CD4-positive, alpha-beta T cell treated with Interleukin-21 for 1 hour (primary cell): ENCODE measurements around the gene ZFR2.
"Not testable (repeated sequence)": the region's sequence is repeated elsewhere in the genome, so short reads cannot be mapped to it uniquely, and the experiment has no call there.

Experiments used
- DNase-seq: peaks from one replicate; pipeline ENCODE4 v3.0.0-alpha.2; 2020

Gene ZFR2

GRCh38 chr19:3868770-3869456, at the start of gene ZFR2:
Gene ZFR2, minus strand, starts transcription at chr19:3869038. Its CDS starts 21 bp downstream, at chr19:3869017.
- DNase-seq = peak; percentile 26

GRCh38 chr19:3916033-3916432, 47.2 kb upstream of the ZFR2 start:
- DNase-seq = no peak

GRCh38 chr19:3914199-3914598, 45.4 kb upstream of the ZFR2 start:
- no peak for DNase-seq

DNA sequence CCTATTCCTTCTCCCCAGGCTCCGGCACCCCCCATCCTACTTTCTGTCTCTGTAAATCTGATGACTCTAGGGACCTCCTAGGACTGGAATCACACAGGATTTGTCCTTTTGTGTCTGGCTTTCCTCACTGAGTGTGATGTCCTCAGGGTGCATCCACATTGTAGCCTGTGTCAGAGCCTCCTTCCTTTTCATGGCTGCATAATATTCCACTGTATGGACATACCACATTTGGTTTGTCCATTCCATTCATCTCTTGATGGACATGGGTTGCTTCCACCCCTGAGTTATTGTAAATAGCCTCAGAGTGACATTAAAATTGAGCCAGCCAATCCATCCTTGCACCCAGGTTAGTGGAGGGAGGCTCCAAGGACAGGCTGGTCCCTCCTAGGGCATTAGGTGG, 41.3 kb upstream of the ZFR2 start:
- DNase-seq = no peak

GRCh38 chr19:3908266-3909054, 39.6 kb upstream of the ZFR2 start:
- no peak for DNase-seq

DNA sequence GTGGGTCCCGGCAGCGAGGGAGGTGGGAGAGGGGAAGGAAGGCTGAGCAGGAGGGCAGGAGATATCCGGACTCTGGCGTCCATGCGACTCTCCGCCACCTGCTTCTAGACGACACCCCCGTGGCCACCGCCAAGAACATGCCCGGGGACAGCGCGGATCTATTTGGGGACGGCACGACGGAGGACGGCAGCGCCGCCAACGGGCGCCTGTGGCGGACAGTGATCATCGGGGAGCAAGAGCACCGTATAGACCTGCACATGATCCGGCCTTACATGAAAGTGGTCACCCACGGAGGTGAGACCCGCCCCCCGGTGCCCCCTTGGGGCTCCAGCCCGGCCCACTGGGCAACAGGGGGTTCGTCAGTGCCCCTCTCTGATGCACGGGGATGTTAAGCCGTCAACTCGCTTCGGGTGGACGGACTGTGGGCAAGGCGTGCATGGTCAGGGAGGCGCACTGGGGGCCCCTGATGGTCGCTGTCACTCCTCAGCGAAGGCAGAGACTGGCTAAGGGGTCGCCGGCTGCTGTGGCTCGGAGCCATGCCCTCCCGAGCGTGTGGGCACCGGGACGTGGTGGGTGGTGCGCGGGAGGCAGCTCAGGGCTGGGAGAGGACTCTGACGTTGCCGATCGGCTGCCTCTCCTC, 38.9 kb upstream of the ZFR2 start:
- DNase-seq = no peak

DNA sequence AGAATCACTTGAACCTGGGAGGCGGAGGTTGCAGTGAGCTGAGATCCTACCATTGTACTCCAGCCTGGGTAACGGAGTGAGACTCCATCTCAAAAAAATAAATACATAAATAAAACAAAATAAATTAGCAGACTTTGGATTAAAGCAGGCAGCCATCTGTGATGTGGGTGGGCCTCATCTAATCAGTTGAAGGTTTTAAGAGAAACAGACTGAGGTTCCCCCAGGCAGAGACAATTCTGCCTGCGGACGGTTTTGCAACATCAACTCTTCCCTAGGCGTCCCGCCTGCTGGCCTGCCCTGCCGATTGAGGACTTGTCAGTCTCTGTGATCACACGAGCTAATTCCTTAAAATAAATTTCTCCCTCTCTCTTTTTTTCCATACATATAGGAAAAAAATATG, 35.4 kb upstream of the ZFR2 start:
- DNase-seq = no peak

DNA sequence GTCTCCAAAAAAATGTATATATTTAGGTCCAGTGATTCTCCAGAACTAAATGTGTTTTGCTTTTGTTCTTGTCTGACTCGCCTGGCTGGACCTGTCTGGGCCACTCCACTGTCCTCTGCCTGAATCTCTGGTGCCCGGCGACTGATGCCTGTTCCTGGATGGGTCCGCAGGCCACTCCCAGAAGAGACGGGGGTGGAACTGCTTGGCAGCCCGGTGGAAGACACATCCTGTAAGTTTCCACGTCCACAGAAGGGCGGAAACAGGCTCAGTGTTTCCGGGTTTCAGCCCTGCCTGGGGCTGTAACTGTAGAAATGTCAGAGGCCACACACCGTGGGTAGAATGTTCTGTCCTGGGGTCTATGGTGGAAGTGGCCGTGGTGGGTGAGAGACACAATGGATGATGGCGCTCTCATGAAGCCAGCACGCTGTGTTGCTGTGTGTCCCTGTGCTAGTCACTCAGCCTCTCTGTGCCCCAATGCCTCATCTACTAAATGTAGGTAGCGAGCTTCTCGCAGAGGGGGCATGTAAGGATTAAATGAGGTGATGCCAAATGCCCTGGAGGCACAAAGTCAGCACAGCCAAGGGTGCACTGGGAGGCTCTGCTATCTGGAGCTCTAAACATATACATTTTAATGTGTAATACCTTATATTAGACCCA, 33.6 kb upstream of the ZFR2 start:
- DNase-seq = no peak

DNA sequence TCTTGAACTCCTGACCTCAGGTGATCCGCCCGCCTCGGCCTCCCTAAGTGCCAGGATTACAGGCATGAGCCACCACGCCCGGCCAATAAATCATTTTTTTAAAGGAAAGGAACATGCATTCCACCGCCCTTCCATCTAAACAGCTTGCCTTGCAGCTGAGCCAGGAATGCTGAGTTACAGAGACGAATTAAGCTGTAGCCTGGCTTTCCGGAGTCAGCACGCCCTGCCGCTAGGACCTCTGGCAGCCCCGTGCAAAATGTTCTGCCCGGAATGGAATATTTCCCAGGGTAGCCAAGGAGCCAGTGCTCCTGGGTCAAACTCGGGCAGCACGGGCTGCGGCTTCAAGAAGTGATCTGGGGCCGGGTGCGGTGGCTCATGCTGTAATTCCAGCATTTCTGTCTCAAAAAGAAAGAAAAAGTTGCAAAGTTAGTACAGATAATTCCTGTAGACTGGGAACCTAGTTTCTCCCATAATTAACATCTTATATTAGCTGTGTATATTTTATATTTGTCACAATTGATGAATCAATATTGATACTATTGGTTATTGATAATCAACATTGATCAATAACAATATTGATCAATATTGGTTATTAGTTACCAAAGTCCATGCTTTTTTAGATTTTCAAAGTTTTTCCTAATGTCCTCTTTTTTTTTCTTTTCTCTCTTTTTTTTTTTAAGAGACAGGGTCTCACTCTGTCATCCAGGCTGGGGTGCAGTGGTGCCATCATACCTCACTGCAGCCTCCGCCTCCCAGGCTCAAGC, 30.9 kb upstream of the ZFR2 start:
- no peak for DNase-seq

- DNase-seq = no peak
Measured at GRCh38 chr19:3898426-3898825, 29.6 kb upstream of the ZFR2 start.

DNA sequence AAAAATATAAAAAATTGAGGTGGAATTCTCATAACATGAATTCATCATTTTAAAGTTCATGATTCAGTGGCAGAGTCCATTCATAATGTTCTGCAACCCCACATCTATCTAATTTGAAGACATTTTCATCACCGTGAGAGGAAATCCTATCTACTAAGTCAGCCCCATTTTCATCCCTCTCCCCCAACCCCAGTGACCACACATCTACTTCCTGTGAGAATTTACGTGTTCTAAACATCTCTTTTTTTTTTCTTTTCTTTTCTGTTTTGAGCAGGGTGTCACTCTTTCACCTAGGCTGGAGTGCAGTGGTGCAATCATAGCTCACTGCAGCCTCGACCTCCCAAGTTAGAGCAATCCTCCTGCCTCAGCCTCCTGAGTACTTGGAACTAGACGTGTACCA, 29.1 kb upstream of the ZFR2 start:
- peak; percentile 2 for DNase-seq

DNA sequence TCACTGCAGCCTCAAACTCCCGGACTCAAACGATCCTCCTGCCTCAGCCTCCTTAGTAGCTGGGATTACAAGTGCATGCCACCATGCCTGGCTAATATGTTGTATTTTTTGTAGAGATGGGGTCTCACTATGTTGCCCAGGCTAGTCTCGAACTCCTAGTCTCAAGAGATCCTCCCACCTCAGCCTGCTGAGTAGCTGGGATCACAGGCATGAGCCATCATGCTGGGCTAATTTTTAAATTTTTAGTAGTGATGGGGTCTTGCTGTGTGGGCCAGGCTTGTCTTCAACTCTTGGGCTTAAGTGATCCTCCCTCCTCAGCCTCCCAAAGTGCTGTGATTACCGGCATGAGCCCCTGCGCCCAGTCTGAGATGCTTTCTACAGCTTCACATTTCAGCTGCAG, 26.9 kb upstream of the ZFR2 start:
- no peak for DNase-seq

DNA sequence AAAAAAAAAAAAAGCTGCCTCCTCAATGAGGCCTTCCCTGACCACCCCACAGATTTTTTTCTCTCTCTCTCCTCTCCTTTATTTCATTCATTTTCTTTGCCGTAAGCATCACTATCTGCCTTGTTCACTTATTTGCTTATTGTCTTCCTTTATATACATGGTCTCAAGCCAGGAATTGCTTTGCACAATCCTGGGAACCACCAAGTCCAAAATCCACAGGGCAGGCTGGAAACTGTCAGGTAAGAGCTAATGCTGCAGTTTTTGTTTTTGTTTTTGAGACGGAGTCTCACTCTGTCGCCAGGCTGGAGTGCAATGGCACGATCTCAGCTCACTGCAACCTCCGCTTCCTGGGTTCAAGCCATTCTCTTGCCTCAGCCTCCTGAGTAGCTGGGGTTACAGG, 26.1 kb upstream of the ZFR2 start:
- not testable (repeated sequence) for DNase-seq

DNA sequence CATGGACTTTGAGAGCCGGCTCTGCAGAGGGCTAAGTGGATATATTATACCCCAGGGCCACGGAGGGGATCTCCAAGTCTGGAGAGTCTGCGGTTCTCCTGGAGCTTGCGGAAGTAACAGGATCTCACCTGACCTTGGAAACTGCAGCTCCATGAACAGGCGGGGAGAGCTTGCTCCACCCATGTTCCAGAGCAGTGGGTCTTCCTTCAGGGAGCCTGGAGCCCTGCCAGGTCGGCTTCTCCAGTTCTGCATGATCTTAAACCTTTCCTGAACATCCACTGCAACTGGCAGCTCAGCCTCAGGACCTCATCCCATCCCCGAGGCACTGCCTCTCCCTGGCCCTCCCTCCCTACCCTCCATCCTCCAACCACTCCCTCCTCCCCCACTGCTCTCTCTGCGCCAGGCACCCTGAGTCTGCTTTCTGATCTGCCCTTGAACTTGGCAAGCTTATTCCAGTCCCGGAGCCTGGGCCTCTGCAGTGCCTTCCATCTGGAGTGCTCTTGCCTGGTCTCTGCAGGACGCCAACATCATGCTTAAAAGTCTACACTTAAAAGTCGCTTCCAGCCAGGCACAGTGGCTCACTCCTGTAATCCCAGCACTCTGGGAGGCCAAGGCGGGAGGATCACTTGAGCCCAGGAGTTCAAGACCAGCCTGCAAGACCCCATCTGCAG, 24.8 kb upstream of the ZFR2 start:
- no peak for DNase-seq

DNA sequence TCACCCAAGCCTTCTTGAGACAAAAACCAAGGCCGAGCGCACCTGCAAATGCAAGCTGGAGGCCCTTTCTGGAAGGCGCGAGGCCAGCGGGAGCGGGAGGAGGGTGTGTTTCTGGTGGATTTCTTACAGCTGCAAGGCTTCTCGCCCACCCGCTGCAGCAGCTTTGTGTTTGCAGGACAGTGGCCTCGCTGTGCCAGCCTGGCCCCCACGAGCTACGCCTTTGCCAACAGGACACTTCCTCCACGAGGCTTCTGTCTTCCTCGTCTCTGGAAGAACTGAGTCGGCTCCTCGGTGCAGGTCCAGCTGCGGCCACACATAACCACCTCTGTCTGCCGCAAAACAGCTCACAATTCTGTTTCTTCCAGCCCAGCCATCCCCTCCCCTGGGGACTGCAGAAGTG, 21.8 kb upstream of the ZFR2 start:
- no peak for DNase-seq

GRCh38 chr19:3882041-3882384, 13.2 kb upstream of the ZFR2 start:
- no peak for DNase-seq

DNA sequence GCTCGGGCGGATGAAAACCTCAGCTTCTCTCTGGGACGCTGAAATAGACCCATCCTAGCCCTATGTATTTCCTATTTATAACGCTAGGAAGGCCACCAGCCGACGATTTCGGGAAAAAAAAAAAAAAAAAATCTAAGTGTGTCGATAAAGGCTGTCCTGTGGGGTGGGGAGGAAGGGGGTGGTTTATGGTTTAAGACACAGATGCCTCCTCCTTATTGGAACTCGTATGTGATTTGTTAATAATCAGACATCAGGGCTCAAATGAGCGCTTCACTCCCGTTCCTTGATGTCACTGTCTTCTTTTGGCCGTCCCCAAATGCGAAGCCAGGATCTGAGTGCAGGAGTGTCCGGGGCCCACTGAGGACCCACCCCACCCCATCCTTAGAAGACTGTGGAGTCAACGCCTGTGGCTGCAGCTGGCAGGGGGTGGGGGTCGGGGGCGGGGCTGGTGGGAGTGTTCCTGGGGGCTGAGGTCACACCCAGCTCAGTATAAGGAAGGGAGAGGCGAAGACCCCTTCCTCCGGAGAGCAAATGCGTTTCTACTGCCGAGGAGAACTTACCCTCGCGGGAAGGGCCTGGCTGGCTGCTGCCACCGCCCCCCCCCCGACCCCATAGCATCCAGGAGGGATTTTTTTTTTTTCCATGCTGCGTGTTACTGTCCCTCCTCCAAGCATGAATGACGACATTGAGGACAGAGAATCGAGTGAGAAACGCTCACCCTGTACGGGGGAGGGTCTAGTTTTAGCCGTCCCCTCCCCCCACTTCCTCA, 12.6 kb upstream of the ZFR2 start:
- DNase-seq = no peak

GRCh38 chr19:3880471-3881271, 11.8 kb upstream of the ZFR2 start, which contains the start of gene ATCAY:
Gene ATCAY, plus strand, starts transcription at chr19:3880685. Its CDS starts 5,083 bp downstream, at chr19:3885768.
- no peak for DNase-seq

DNA sequence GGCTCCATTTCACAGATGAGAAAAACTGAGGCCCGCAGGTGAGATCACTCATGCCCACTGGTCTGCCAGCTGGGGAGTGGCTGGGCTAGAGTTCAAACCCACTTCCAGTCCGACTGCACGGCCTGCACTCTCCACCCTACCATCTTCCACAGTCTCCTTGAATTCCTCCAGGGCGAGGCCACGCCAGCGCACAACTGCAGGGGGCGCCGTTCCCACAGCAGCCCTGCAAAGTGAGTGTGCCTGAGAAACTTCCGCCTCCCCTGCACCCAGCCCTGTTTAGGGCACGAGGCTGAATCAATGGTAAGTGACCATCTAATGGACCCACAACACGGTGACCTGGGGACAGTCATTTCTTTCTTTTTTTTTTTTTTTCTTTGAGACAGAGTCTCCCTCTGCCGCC, 10.8 kb upstream of the ZFR2 start:
- DNase-seq = no peak

DNA sequence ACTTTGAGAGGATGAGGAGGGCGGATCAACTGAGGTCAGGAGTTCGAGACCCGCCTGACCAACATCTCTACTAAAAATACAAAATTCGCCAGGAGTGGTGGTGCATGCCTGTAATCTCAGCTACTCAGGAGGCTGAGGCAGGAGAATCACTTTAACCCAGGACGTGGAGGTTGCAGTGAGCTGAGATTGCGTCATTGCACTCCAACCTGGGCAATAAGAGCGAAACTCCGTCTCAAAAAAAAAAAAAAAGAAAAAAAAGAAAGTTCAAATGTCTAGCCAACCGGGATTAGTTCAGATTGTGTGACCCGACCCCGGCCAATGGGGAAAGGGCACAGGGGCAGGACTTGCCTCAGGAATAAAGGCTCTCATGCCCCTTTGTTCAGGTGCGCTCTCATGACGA, 5.9 kb upstream of the ZFR2 start:
- not testable (repeated sequence) for DNase-seq

DNA sequence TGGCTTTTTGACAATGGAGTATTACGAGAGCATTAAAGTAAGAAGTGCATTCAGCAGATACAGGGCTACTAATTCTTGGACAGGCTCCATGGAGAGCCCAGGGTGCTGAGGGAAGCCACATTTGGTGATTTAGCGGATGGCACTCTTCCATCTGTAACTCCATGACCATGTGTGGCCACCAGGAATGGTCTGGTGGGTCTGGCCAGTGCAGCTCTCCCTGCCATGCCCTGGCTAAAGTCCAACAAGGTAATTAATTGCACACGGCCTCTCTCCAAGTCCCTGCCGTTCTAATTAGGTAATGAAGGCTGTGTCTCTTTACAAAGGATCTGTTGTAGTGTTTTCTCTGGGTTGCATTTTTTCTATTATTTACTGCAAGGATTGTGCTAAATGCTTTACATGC, 4.3 kb upstream of the ZFR2 start:
- DNase-seq = no peak
